Peyer's patch (tissue), 4 donors: ENCODE data around the gene CARNS1. TPM values are rescaled to one million over a fixed set of nuclear protein-coding genes. Genes with fewer than 3 reads are reported as not detected.

Source experiments
- DNase-seq, 3 donors: peaks; one replicate each; pipeline ENCODE4 v3.0.0-alpha.2; 2017 to 2019
- H3K27ac ChIP-seq, 4 donors: fragments of 200-600 bp; sonication (generic); one replicate each; pipeline ENCODE4 v1.5.1; 2016 to 2019
- H3K27me3 ChIP-seq, 2 donors: fragments of 200-600 bp; sonication (generic); one replicate each; pipeline ENCODE4 v1.5.1; 2019
- H3K36me3 ChIP-seq, 3 donors: fragments of 200-600 bp; sonication (generic); one replicate each; pipeline ENCODE4 v1.5.1; 2016 to 2019
- H3K4me1 ChIP-seq, 4 donors: fragments of 200-600 bp; sonication (generic); one replicate each; pipeline ENCODE4 v1.5.1; 2016 to 2019
- H3K4me3 ChIP-seq, 4 donors: fragments of 200-600 bp; sonication (generic); 1 replicate in 3 of 4; 2 replicates in 1 of 4; pipeline ENCODE4 v1.5.1; 2016 to 2019; ENCODE audit warnings: mild to moderate bottlenecking in 1 of 4
- H3K9me3 ChIP-seq, 4 donors: fragments of 200-600 bp; sonication (generic); one replicate each; pipeline ENCODE4 v1.5.1; 2016 to 2019; ENCODE audit warnings: mild to moderate bottlenecking in 1 of 4
- POLR2A ChIP-seq, 2 donors: fragments of 450-650 bp; IDR thresholded peaks; one replicate each; pipeline ENCODE4 v1.5.1; 2017; ENCODE audit warnings: antibody characterized with exemption in 2 of 2, mild to moderate bottlenecking in 2 of 2, moderate library complexity in 2 of 2
- total RNA-seq, 4 donors: library from RNA; depleted of rRNA; stranded (reverse); fragments of >200 nt; gene quantifications; one replicate each; pipeline ENCODE4 v1.1.0, GENCODE V29; 2016
- TF ChIP-seq, protein P1 (sequence below), 6 experiments: fragments of 450-650 bp in 4 of 6; fragments of 200-600 bp in 2 of 6; sonication (generic) in 1 of 6; IDR thresholded peaks; one replicate each; pipeline ENCODE4 v1.5.1; 2017 to 2019; ENCODE audit warnings: antibody characterized with exemption in 6 of 6, mild to moderate bottlenecking in 3 of 6, moderate library complexity in 1 of 6

The CARNS1 gene
- total RNA-seq, 4 donors from 2014 or later, result 0.54 to 1.2 (median 0.83) TPM; not detected in 1

DNA sequence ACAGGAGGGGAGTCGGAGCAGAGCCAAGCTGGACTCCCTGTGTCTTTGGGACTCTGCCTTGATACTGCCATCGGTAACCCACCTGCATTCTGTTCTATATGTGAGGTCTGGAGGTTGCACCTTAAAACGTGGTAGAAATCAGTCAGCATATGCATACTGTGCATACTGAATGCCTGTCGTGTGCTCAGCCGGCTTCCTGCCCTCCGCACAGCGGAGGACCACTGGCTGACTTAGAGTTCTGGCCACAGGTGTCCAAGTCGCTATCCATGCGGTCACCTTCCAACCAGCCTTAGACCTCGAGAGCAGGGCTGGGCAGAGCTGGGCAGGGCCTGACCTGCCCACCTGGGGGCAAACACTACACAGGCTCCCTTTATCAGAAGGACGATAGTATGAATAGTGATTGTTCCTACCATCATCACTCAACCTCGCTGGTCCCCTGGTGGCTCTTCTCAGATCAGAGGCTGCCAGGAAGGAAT, 7.8 kb upstream of the CARNS1 start:
- peak in 1 of 3 donors; percentile 45 for DNase-seq
- Histone ChIP-seq H3K36me3 (no peaks in the 10 kb centered on the region), H3K4me1 (peaks cover 0 to 66% (median 46%) of the 10 kb centered on the region in 4 donors), H3K4me3 (peak overlapping the region in 1 of 4 donors; percentile 28), H3K27me3 (no peaks in the 10 kb centered on the region), H3K27ac (peak overlapping the region; percentile 68 to 91 (median 78)), H3K9me3 (no peaks in the 10 kb centered on the region)
- TF ChIP-seq, protein P1, sequence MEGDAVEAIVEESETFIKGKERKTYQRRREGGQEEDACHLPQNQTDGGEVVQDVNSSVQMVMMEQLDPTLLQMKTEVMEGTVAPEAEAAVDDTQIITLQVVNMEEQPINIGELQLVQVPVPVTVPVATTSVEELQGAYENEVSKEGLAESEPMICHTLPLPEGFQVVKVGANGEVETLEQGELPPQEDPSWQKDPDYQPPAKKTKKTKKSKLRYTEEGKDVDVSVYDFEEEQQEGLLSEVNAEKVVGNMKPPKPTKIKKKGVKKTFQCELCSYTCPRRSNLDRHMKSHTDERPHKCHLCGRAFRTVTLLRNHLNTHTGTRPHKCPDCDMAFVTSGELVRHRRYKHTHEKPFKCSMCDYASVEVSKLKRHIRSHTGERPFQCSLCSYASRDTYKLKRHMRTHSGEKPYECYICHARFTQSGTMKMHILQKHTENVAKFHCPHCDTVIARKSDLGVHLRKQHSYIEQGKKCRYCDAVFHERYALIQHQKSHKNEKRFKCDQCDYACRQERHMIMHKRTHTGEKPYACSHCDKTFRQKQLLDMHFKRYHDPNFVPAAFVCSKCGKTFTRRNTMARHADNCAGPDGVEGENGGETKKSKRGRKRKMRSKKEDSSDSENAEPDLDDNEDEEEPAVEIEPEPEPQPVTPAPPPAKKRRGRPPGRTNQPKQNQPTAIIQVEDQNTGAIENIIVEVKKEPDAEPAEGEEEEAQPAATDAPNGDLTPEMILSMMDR (IDR thresholded peaks at IDR 0.05), result peak in 1 of 6 experiments; percentile 12
- no peak for TF ChIP-seq POLR2A (IDR thresholded peaks at IDR 0.05)

DNA sequence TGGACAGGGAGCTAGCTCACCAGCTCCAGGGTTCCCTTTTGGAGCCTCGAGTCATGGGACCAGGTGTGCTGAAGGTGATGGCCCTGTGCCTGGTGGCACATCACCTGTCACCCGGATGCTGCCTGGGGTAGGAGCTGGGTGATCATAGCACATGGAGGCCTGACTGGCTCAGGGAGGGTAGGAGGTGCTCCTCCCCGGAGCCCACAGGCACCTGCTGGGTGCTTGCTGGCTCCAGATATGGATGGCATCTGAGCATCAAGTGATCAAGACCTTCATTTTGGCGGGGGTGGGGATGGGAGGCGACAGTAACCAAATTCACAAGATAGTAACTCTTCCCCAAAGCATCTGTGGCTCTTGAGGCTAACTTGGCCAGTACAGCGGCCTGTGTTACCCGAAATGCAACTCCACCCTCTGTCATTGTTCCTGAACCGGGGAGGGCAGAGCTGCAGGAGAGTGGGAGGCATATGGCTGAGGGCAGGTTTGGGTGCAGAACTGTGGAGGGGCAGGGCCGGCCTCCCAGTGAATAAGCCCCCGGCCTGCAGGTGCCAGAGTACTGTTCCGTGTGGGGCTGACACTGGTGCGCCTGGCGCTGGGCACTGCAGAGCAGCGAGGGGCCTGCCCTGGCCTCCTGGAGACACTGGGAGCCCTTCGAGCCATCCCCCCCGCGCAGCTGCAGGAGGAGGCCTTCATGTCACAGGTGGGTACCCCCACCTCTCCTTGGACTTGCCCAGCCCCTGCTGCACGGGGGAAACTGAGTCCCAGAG, 6.9 kb upstream of the CARNS1 start:
- peak overlapping the region; percentile 68 to 91 (median 78) for H3K27ac ChIP-seq

DNA sequence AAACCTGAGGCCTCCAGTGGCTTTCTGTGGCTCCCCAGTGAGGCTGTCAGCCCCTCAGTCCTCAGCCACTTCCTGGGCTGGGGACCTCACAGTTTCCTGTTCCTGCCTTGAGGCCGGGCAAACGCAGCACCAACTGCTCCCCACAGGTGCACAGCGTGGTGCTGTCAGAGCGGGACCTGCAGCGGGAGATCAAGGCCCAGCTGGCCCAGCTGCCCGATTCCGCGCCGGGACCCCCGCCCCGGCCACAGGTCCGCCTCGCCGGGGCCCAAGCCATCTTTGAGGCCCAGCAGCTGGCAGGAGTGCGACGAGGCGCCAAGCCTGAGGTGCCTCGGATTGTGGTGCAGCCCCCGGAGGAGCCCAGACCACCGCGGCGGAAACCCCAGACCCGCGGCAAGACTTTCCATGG, 6.2 kb upstream of the CARNS1 start:
- DNase-seq, result peak in 2 of 3 donors; percentile 93 to 94
- Histone ChIP-seq H3K4me1 (peaks cover 0 to 61% (median 40%) of the 10 kb centered on the region in 4 donors), H3K36me3 (no peaks in the 10 kb centered on the region), H3K9me3 (no peaks in the 10 kb centered on the region), H3K27ac (peak overlapping the region; percentile 68 to 91 (median 82)), H3K27me3 (no peaks in the 10 kb centered on the region), H3K4me3 (peak overlapping the region; percentile 10 to 39 (median 32))
- TF ChIP-seq, protein P1 (IDR thresholded peaks at IDR 0.05), result no peak
- TF ChIP-seq POLR2A (IDR thresholded peaks at IDR 0.05), result no peak

More for the DNA sequence above, 6.9 kb upstream of the CARNS1 start:
- peaks cover 0 to 61% (median 40%) of the 10 kb centered on the region in 4 donors for H3K4me1 ChIP-seq
- no peaks in the 10 kb centered on the region for H3K36me3 ChIP-seq
- H3K4me3 ChIP-seq, result peak overlapping the region in 2 of 4 donors; percentile 33 to 39
- H3K27me3 ChIP-seq, result no peaks in the 10 kb centered on the region
- no peaks in the 10 kb centered on the region for H3K9me3 ChIP-seq
- DNase-seq, result peak in 2 of 3 donors; percentile 46 to 48
- no peak for TF ChIP-seq POLR2A (IDR thresholded peaks at IDR 0.05)
- TF ChIP-seq, protein P1 (IDR thresholded peaks at IDR 0.05), result no peak

DNA sequence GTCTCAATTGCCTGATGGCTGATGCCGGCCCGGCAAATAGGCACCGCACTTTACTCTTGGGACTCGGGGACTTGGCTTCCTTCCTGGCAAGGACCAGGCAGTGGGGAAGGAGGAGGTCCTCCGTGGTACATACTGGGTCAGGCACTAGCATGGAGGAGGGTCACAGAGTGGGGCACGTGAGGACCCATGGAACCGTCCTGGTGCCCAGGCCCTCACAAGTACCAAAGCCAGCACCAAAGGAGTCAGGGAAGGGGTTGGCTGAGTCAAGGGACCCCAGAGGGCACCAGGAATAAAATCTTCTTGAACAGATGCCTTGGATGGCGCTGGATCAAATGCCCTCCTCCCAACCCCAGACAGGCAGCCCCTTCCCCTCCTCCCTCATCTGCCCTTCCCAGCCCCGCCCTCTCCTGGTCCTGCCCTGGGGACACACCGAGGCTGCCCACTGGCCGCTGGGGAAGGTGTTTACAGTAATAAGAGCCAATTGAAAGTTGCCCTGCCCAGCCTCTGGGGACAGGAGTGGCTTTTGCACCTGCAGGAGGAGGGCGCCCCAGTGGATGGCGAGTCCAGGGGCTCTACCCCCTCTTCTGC, 5.6 kb upstream of the CARNS1 start:
- Histone ChIP-seq H3K27me3 (no peaks in the 10 kb centered on the region), H3K4me1 (peaks cover 0 to 63% (median 42%) of the 10 kb centered on the region in 4 donors), H3K4me3 (peak overlapping the region; percentile 10 to 39 (median 32)), H3K9me3 (no peaks in the 10 kb centered on the region), H3K36me3 (no peaks in the 10 kb centered on the region), H3K27ac (peak overlapping the region; percentile 68 to 91 (median 82))
- DNase-seq, result peak; percentile 67 to 90 (median 89)
- TF ChIP-seq, protein P1 (IDR thresholded peaks at IDR 0.05), result no peak
- TF ChIP-seq POLR2A (IDR thresholded peaks at IDR 0.05), result no peak

DNA sequence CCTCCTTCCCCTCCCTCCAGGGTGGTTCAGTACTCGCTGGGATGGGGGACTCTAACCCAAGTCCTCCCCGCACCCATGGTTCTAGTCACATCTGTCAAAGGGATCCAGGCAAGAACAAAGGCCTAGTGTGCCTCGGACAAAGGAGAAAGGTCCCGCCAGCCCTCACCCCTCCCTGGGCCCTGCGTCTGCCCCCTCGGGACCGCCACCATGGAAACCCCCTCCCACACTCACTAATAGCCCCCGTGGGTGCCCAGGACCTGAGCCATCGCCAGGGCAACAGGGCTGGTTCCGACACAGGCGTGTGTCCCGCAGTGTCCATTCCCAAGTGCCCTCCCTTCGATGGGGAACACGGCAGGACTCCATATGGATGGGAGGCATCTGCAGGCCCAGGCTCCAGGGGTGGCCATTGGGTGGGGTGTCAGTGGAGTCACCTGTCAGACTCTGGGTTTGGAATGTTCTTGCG, 5.1 kb upstream of the CARNS1 start:
- Histone ChIP-seq H3K4me3 (no peak overlapping the region), H3K36me3 (no peaks in the 10 kb centered on the region), H3K27ac (peak overlapping the region in 3 of 4 donors; percentile 76 to 91 (median 87)), H3K9me3 (no peaks in the 10 kb centered on the region), H3K27me3 (peaks cover 0 to 4% of the 10 kb centered on the region in 2 donors), H3K4me1 (peaks cover 0 to 65% (median 43%) of the 10 kb centered on the region in 4 donors)
- no peak for TF ChIP-seq POLR2A (IDR thresholded peaks at IDR 0.05)
- TF ChIP-seq, protein P1 (IDR thresholded peaks at IDR 0.05), result no peak
- DNase-seq, result no peak
